ENCODE measurements around the gene SIRT6. TPM values are rescaled to one million over a fixed set of nuclear protein-coding genes. Genes with fewer than 3 reads are reported as not detected.

Gene SIRT6
- total and polyA plus RNA-seq, 8 donors = 14.0 to 160 (median 23.0) TPM

- DNase-seq = no peak
- peaks cover 0 to 10% (median 0%) of the 10 kb centered on the region in 4 donors for H3K4me1 ChIP-seq
- H3K27me3 ChIP-seq = peaks cover 0 to 49% (median 0%) of the 10 kb centered on the region in 3 donors
- no peaks in the 10 kb centered on the region for H3K36me3 ChIP-seq
- TF ChIP-seq POLR2AphosphoS5 (IDR thresholded peaks at IDR 0.05) (no peak), POLR2A (IDR thresholded peaks at IDR 0.05) (no peak), CTCF (IDR thresholded peaks at IDR 0.05) (no peak), EP300 (IDR thresholded peaks at IDR 0.05) (no peak)
- WGBS, 5 donors = 75 to 88% (median 77%) methylated on average over 6 of the region's 6 CpGs
- no peaks in the 10 kb centered on the region for H3K9me3 ChIP-seq
- no peak overlapping the region for H3K4me3 ChIP-seq
- no peak overlapping the region for H3K27ac ChIP-seq
- intact Hi-C loops (cut with DNase I; ENCODE audit: low total_unique reads) = no loop called here
Measured at GRCh38 chr19:4157164-4157563, 25.2 kb downstream of the SIRT6 start.

- no peak overlapping the region for H3K4me3 ChIP-seq
- no peak overlapping the region for H3K27ac ChIP-seq
Measured at GRCh38 chr19:4154571-4155312, 27.6 kb downstream of the SIRT6 start.

GRCh38 chr19:4152241-4152998 lies 29.9 kb downstream of the SIRT6 start:
- H3K9me3 ChIP-seq = no peaks in the 10 kb centered on the region
- H3K27ac ChIP-seq = no peak overlapping the region
- peaks cover 0 to 66% (median 0%) of the 10 kb centered on the region in 3 donors for H3K27me3 ChIP-seq
- peaks cover 0 to 20% (median 4%) of the 10 kb centered on the region in 4 donors for H3K4me1 ChIP-seq
- H3K4me3 ChIP-seq = no peak overlapping the region
- H3K36me3 ChIP-seq = no peaks in the 10 kb centered on the region
- 69 to 73% (median 71%) methylated on average over 10 of the region's 10 CpGs for WGBS, 5 donors
- TF ChIP-seq POLR2A (IDR thresholded peaks at IDR 0.05) (no peak), CTCF (IDR thresholded peaks at IDR 0.05) (no peak), EP300 (IDR thresholded peaks at IDR 0.05) (no peak), POLR2AphosphoS5 (IDR thresholded peaks at IDR 0.05) (no peak)
- intact Hi-C loops (cut with DNase I; ENCODE audit: low total_unique reads) = no loop called here
- DNase-seq = no peak

More at GRCh38 chr19:4154571-4155312, 27.6 kb downstream of the SIRT6 start:
- Histone ChIP-seq H3K9me3 (no peaks in the 10 kb centered on the region), H3K27me3 (peaks cover 0 to 54% (median 0%) of the 10 kb centered on the region in 3 donors), H3K36me3 (no peaks in the 10 kb centered on the region), H3K4me1 (peaks cover 0 to 12% (median 2%) of the 10 kb centered on the region in 4 donors)
- TF ChIP-seq EP300 (IDR thresholded peaks at IDR 0.05) (no peak), POLR2AphosphoS5 (IDR thresholded peaks at IDR 0.05) (no peak), CTCF (IDR thresholded peaks at IDR 0.05) (no peak), POLR2A (IDR thresholded peaks at IDR 0.05) (no peak)
- intact Hi-C loops (cut with DNase I; ENCODE audit: low total_unique reads) = no loop called here
- no peak for DNase-seq
- 76 to 82% (median 79%) methylated on average over 12 to 21 of the region's 21 CpGs for WGBS, 5 donors

GRCh38 chr19:4151623-4152022 lies 30.7 kb downstream of the SIRT6 start:
- TF ChIP-seq POLR2AphosphoS5 (IDR thresholded peaks at IDR 0.05) (no peak), CTCF (IDR thresholded peaks at IDR 0.05) (no peak)
- Histone ChIP-seq H3K4me1 (peaks cover 0 to 20% (median 4%) of the 10 kb centered on the region in 4 donors), H3K27me3 (peaks cover 0 to 74% (median 0%) of the 10 kb centered on the region in 3 donors), H3K27ac (no peak overlapping the region), H3K4me3 (no peak overlapping the region), H3K36me3 (no peaks in the 10 kb centered on the region), H3K9me3 (no peaks in the 10 kb centered on the region)
- no peak for DNase-seq
- intact Hi-C loops (cut with DNase I; ENCODE audit: low total_unique reads) = no loop called here
- 72 to 75% (median 74%) methylated on average over 6 of the region's 6 CpGs for WGBS, 5 donors

All from stomach (tissue), 9 donors.